Adrenal gland (tissue), 19 donors: Measurements from ENCODE around the gene INSYN1. TPM values are rescaled to one million over a fixed set of nuclear protein-coding genes. Genes with fewer than 3 reads are reported as not detected.

ENCODE experiments used
- DNase-seq, 7 donors: peaks; one replicate each; pipeline ENCODE4 v3.0.0-alpha.2; 2019 to 2020
- H3K27ac ChIP-seq, 5 donors: fragments of 200-600 bp; sonication (generic) in 4 of 5; 1 replicate in 3 of 5; 2 replicates in 2 of 5; pipeline versions ENCODE4 v1.5.1 to v1.8.0; 2016 to 2020; ENCODE audit warnings: mild to moderate bottlenecking in 1 of 5
- H3K27me3 ChIP-seq: fragments of 200-600 bp; 2 replicates; pipeline ENCODE4 v1.8.0; 2021
- H3K36me3 ChIP-seq, 2 donors: fragments of 200-600 bp; replicated peaks in 1 of 2; 1 replicate in 1 of 2; 2 replicates in 1 of 2; pipeline versions ENCODE4 v1.5.1 to v1.8.0; 2018 to 2022
- H3K4me1 ChIP-seq, 2 donors: fragments of 200-600 bp; replicated peaks in 1 of 2; 1 replicate in 1 of 2; 2 replicates in 1 of 2; pipeline versions ENCODE4 v1.5.1 to v1.8.0; 2018 to 2021
- H3K4me3 ChIP-seq, 4 donors: fragments of 200-600 bp; sonication (generic) in 3 of 4; one replicate each; pipeline ENCODE4 v1.5.1; 2016 to 2018
- H3K9me3 ChIP-seq, 3 donors: fragments of 200-600 bp; sonication (generic) in 1 of 3; replicated peaks in 1 of 3; 1 replicate in 2 of 3; 2 replicates in 1 of 3; pipeline versions ENCODE4 v1.5.1 to v1.8.0; 2016 to 2021
- POLR2A ChIP-seq, 2 donors: fragments of 450-650 bp; IDR thresholded peaks; one replicate each; pipeline ENCODE4 v1.6.1; 2017; ENCODE audit warnings: antibody characterized with exemption in 2 of 2, mild to moderate bottlenecking in 2 of 2, moderate library complexity in 1 of 2
- WGBS, 4 donors: extraction: QIAGEN DNeasy Blood & Tissue Kit in 2 of 4; methylation state at CpG; one replicate each; pipeline versions ENCODE4 v1.1.5 to v1.1.7; 2013 to 2017; 5-methylcytosine and 5-hydroxymethylcytosine counted together
- intact Hi-C, 2 donors: fragments of 100-400 bp; cut with DNase I; formaldehyde crosslinking; loops; one replicate each; pipeline versions ENCODE4 v1.14.1 to v1.15.0; 2022 to 2023
- long read RNA-seq, 10 donors: library from polyadenylated mRNA in 3 of 10; unstranded in 2 of 10; stranded (forward) in 1 of 10; transcript quantifications; one replicate each; pipeline ENCODE4 v2.0.0 and lab custom pipeline, GENCODE V29; 2021 to 2026
- polyA plus RNA-seq, 3 donors: library from polyadenylated mRNA; stranded (reverse); fragments of 200-250 nt in 2 of 3; fragments of 350-450 nt in 1 of 3; fragmentation: Illumina TruSeq in 1 of 3; extraction: RNeasy Lipid Tissue Mini Kit (QIAGEN cat#74804) in 1 of 3; gene quantifications; one replicate each; pipeline ENCODE4 v1.2.3, GENCODE V29; 2013 to 2014
- total RNA-seq, 9 donors: library from RNA; depleted of rRNA in 4 of 9; stranded (reverse); fragments of >200 nt in 4 of 9; fragments of 120-200 nt in 1 of 9; fragmentation: NEBNext Ultra II Directional in 1 of 9; extraction: Animal tissue kit (Norgen Biotek cat#: 25700) in 1 of 9; gene quantifications; one replicate each; pipeline versions ENCODE4 v1.1.0 to v1.2.4, GENCODE V29; 2013 to 2023
- TF ChIP-seq, protein P1 (sequence below), 6 experiments: fragments of 450-650 bp in 4 of 6; fragments of 200-600 bp in 2 of 6; sonication (generic) in 1 of 6; IDR thresholded peaks; 1 replicate in 5 of 6; 2 replicates in 1 of 6; pipeline versions ENCODE4 v1.5.1 to v1.8.0; 2016 to 2021; ENCODE audit warnings: antibody characterized with exemption in 6 of 6, mild to moderate bottlenecking in 2 of 6, moderate library complexity in 1 of 6
- donor health status: healthy with polysubstance abuse.
- donor health status: Bipolar disorder and iron deficiency.
- donor health status: DM: yes; HTN: yes; CAD: no.
- donor health status: DM: no; HTN: no; CAD: no.
- donor health status: DM: no; HTN: no; CAD: no.
- donor health status: DM: yes; HTN: yes; CAD: no.

Gene INSYN1, protein sequence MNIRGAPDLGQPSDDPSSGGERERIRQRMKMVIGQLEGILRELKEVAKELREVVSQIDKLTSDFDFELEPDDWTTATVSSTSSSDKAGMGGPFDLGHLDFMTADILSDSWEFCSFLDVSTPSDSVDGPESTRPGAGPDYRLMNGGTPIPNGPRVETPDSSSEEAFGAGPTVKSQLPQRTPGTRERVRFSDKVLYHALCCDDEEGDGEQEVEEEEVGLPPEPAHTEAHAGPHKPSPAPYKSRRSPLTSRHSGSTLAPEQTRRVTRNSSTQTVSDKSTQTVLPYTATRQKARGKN
- total RNA-seq (1 to 10 TPM; 1.6 to 6.1 (median 3.6) TPM), polyA plus RNA-seq (10 to 100 TPM in 2 of 3 donors, under 1 TPM in 1; 0.68 to 19.5 (median 10.3) TPM)
- long read RNA-seq, donor 1 = 0 reads
- long read RNA-seq, donor 2 = 0 reads
- long read RNA-seq, donor 3 = 0 reads
- long read RNA-seq, donor 4 = 0 reads
- long read RNA-seq, donor 5, full-length matches to known transcripts = 5 of 6 reads
- long read RNA-seq, donor 5, partial matches to known transcripts = 0 of 6 reads
- long read RNA-seq, donor 5, other reads (novel, unspliced or antisense) = 1 of 6 reads
- long read RNA-seq, donor 6 = 0 reads
- long read RNA-seq, donor 7 = 0 reads
- long read RNA-seq, donor 8, full-length matches to known transcripts = 1 of 1 reads
- long read RNA-seq, donor 8, partial matches to known transcripts = 0 of 1 reads
- long read RNA-seq, donor 8, other reads (novel, unspliced or antisense) = 0 of 1 reads
- long read RNA-seq, donor 9 = 0 reads
- long read RNA-seq, donor 10, partial matches to known transcripts = 0 of 1 reads
- long read RNA-seq, donor 10, other reads (novel, unspliced or antisense) = 0 of 1 reads

DNA sequence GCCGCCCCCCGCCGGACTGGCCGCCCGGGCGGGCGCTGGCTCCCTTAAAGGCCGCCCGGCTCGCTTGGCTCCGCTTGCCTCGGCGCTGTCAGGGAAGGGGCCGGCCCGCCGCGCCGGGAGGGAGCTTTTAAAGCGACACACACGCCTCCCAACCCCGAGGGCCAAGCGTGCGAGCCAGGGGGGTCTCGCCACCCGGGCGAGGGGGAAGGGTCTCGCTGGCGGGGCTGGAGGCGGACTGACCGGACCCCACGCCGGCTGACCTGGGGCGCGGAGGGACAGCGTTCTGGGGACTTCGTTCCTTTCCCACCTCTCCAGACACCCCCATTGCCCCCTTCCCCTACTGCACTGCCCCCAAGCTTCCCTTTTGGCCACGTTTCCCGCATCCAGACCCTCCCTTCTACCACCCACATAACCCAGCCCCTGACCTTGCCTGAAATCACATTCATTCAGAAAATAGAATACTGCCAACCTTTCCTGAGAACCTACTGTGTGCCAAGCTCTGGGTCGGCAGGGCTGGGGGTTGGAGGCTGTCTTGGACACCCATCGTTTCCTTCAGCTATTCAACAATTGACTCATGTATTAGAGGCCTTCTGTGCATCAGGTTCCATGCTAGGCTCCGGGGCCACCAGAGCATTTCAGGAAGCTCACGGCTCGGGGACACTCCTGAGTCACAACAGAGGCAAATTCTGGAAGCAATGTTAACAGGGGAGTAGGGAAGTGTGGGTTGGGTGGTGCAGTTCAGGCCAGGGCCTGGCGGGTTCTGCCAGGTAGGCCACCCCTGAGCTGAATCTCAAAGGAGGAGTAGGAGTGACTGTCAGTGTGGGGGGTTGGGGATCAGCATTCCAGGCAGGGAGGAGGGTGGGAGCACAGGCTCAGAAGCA lies at the start of gene INSYN1:
INSYN1 (minus strand) TSS at position 102 of the 881 bp plus-strand sequence. CDS start 2,221 bp downstream, outside the sequence.
- TF ChIP-seq POLR2A (IDR thresholded peaks at IDR 0.05) = no peak
- TF ChIP-seq, protein P1, sequence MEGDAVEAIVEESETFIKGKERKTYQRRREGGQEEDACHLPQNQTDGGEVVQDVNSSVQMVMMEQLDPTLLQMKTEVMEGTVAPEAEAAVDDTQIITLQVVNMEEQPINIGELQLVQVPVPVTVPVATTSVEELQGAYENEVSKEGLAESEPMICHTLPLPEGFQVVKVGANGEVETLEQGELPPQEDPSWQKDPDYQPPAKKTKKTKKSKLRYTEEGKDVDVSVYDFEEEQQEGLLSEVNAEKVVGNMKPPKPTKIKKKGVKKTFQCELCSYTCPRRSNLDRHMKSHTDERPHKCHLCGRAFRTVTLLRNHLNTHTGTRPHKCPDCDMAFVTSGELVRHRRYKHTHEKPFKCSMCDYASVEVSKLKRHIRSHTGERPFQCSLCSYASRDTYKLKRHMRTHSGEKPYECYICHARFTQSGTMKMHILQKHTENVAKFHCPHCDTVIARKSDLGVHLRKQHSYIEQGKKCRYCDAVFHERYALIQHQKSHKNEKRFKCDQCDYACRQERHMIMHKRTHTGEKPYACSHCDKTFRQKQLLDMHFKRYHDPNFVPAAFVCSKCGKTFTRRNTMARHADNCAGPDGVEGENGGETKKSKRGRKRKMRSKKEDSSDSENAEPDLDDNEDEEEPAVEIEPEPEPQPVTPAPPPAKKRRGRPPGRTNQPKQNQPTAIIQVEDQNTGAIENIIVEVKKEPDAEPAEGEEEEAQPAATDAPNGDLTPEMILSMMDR (IDR thresholded peaks at IDR 0.05) = no peak
- Histone ChIP-seq H3K36me3 (no peaks in the 10 kb centered on the region), H3K4me3 (peak within 1 kb of the TSS in 2 of 4 donors; percentile 24 to 68), H3K27ac (peak within 1 kb of the TSS in 1 of 5 donors; percentile 40), H3K9me3 (no peaks in the 10 kb centered on the region), H3K27me3 (peaks cover 9% of the 10 kb centered on the region), H3K4me1 (peaks cover 0 to 7% of the 10 kb centered on the region in 2 donors)
- peak in 5 of 7 donors; percentile 27 to 59 (median 40) for DNase-seq
- intact Hi-C loops = no loop called here
- 11 to 45% (median 22%) methylated on average over 10 to 44 of the region's 44 CpGs for WGBS, 4 donors

DNA sequence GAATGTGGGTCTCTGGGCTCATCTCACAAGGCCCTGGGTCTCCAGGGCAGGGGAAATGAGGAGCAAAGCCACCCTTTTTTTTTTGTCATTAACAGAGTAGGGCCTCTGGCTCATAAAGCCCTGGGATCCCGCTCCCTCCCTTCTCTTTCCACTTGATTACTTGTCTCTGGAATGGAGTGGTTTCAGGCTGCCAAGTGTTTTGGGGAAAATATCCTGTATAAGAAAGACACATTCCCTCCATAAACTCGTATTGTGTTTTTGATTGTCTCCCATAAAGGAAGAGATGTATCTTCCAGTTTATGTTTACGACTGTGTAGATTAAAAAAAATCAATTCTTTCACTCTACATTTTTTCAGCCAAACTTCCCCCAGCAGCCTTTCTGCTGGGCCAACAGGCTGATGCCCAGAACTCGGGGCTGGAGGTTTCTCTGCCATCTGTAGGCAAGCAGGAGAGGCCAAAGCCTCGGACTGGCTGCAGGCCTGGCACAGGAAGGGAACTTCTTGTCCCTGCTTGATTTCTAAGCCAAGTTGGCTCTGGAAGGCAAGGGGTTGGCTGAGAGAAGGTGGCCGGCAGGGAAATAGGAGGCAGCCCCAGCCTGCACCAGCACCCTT lies 49.4 kb upstream of the INSYN1 start:
- DNase-seq = no peak
- Histone ChIP-seq H3K27ac (no peak overlapping the region), H3K27me3 (no peaks in the 10 kb centered on the region), H3K4me1 (peaks cover 0 to 5% of the 10 kb centered on the region in 2 donors), H3K9me3 (no peaks in the 10 kb centered on the region), H3K36me3 (no peaks in the 10 kb centered on the region), H3K4me3 (no peak overlapping the region)
- TF ChIP-seq, protein P1 (IDR thresholded peaks at IDR 0.05) = no peak
- TF ChIP-seq POLR2A (IDR thresholded peaks at IDR 0.05) = no peak
- intact Hi-C loops = no loop called here
- WGBS, 4 donors = 69 to 84% (median 77%) methylated on average over 5 to 6 of the region's 6 CpGs

DNA sequence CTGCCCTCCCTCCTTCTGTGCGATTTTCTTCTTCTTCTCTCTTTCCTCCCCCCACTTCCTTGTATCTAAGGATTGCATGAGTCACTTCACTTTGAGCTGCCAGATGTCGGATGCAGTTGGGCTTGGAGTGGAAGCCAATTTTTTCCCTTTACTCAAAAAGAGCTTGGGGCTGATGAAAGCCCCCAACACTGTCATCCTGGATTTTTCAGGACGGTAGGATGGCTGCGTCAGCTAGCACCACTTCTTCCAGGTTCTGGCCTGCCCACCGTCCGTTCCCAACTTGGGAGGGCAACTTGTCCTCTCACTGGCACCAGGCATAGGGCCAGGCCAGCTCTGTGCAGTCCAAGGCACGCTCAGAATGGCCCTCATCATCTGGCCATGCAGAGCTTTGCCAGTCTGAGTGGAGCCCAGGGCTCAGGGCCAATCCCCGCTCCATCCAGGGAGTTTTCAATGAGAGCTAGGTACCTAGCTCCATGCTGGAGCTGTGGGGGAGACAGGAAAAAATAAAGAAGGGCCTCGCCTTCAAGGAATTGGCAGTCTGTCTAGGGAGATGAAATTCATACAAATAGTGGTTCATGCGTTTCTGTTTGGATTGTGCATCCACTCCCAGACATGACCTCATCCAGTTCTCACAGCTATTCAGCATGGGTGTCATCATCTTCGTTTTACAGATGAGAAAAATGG lies 47.7 kb upstream of the INSYN1 start:
- TF ChIP-seq POLR2A (IDR thresholded peaks at IDR 0.05) = no peak
- TF ChIP-seq, protein P1 (IDR thresholded peaks at IDR 0.05) = no peak
- Histone ChIP-seq H3K9me3 (no peaks in the 10 kb centered on the region), H3K36me3 (no peaks in the 10 kb centered on the region), H3K4me1 (peaks cover 0 to 5% of the 10 kb centered on the region in 2 donors), H3K27me3 (no peaks in the 10 kb centered on the region), H3K27ac (no peak overlapping the region), H3K4me3 (no peak overlapping the region)
- 48 to 69% (median 61%) methylated on average over 10 to 11 of the region's 11 CpGs for WGBS, 4 donors
- intact Hi-C loops = no loop called here
- peak in 4 of 7 donors; percentile 21 to 26 (median 24) for DNase-seq
